Liver (tissue), 5 donors: ENCODE measurements around the gene NINJ2. TPM values are rescaled to one million over a fixed set of nuclear protein-coding genes. Genes with fewer than 3 reads are reported as not detected.

Experiments
- polyA plus RNA-seq, 2 donors: library from polyadenylated mRNA; stranded (reverse) in 1 of 2; unstranded in 1 of 2; fragments of 200-250 nt in 1 of 2; fragments of >200 nt in 1 of 2; fragmentation: Nextera tagmentation in 1 of 2; extraction: Ambion mirVana in 1 of 2; gene quantifications; one replicate each; pipeline versions ENCODE4 v1.2.1 to v1.2.3, GENCODE V29; 2013 to 2015
- small RNA-seq: library from RNA; depleted of rRNA; stranded (forward); fragments of <200 nt; gene quantifications from one replicate; pipeline ENCODE3, GENCODE V24; 2014
- total RNA-seq, 2 donors: library from RNA; depleted of rRNA; stranded (reverse); fragments of >200 nt; gene quantifications; one replicate each; pipeline ENCODE4 v1.2.3, GENCODE V29; 2014
- donor health status: healthy.
- donor health status: healthy.
- donor health status: healthy.

NINJ2 gene
- total and polyA plus RNA-seq, 4 donors, result 6.7 to 16.5 (median 15.4) TPM

Small RNA genes lying within 50 kb of the gene (small RNA-seq; reads per million reads assigned to genes)
- not detected for gene RNU7-103P

Other genes with a start within 250 kb of the NINJ2 start
- under 1 TPM; 0.09 to 0.25 TPM for gene B4GALNT3, start 203.5 kb downstream of the NINJ2 start, total RNA-seq
- under 1 TPM in 1 of 2 donors, not detected in 1; 0.14 TPM for gene B4GALNT3, start 203.5 kb downstream of the NINJ2 start, polyA plus RNA-seq
- 100 to 1,000 TPM in 1 of 2 donors, 10 to 100 TPM in 1; 78.9 to 299 TPM for gene WNK1, start 89.1 kb upstream of the NINJ2 start, total RNA-seq
- 10 to 100 TPM; 22.4 to 28.7 TPM for gene WNK1, start 89.1 kb upstream of the NINJ2 start, polyA plus RNA-seq